Cardiac muscle cell (in vitro differentiated cells and primary cell): ENCODE data around the gene CNBP. TPM values are rescaled to one million over a fixed set of nuclear protein-coding genes. Genes with fewer than 3 reads are reported as not detected.

Experiments
- DNase-seq, 2 donors: peaks; one replicate each; pipeline versions ENCODE4 v3.0.0 to v3.0.0-alpha.2; 2010 to 2017; ENCODE audit warnings: low read depth in 1 of 2, low spot score in 1 of 2
- H3K27ac ChIP-seq: fragments of 200-600 bp; sonication (generic); 2 replicates; pipeline ENCODE4 v1.5.1; 2016
- H3K27me3 ChIP-seq: fragments of 200-600 bp; sonication (generic); 2 replicates; pipeline ENCODE4 v1.6.0; 2016; ENCODE audit warnings: control low read depth
- H3K36me3 ChIP-seq: fragments of 200-600 bp; sonication (generic); 2 replicates; pipeline ENCODE4 v1.5.1; 2016; ENCODE audit warnings: control low read depth
- H3K4me1 ChIP-seq: fragments of 200-600 bp; sonication (generic); 2 replicates; pipeline ENCODE4 v1.8.1; 2017; ENCODE audit warnings: low read depth, mild to moderate bottlenecking, mixed run types
- H3K4me3 ChIP-seq: fragments of 200-600 bp; sonication (generic); 2 replicates; pipeline ENCODE4 v1.5.1; 2016; ENCODE audit warnings: mild to moderate bottlenecking
- H3K9me3 ChIP-seq: fragments of 200-600 bp; sonication (generic); 2 replicates; pipeline ENCODE4 v1.5.1; 2017; ENCODE audit warnings: low read depth, mild to moderate bottlenecking, control low read depth
- CTCF ChIP-seq: IDR thresholded peaks from 2 replicates; pipeline ENCODE4 v1.5.1; 2012; ENCODE audit warnings: low read depth, mild to moderate bottlenecking, low read length
- polyA plus RNA-seq: library from polyadenylated mRNA; unstranded; fragments of >200 nt; fragmentation: Nextera tagmentation; extraction: Ambion mirVana; gene quantifications from 2 replicates; pipeline ENCODE4 v1.2.1, GENCODE V29; 2016
- total RNA-seq: library from RNA; depleted of rRNA; stranded (reverse); fragments of >200 nt; gene quantifications from 2 replicates; pipeline ENCODE4 v1.2.3, GENCODE V29; 2016

CNBP gene
- total and polyA plus RNA-seq, 2 experiments from 2014 or later = 377 to 448 TPM

GRCh38 chr3:129120254-129121004, 63.3 kb downstream of the CNBP start:
- peak overlapping the region; percentile 74 for H3K4me3 ChIP-seq
- peaks cover 23% of the 10 kb centered on the region for H3K4me1 ChIP-seq
- no peaks in the 10 kb centered on the region for H3K9me3 ChIP-seq
- H3K27me3 ChIP-seq = no peaks in the 10 kb centered on the region
- TF ChIP-seq CTCF = peak; percentile 17
- H3K36me3 ChIP-seq = no peaks in the 10 kb centered on the region
- peak; percentile 76 to 95 for DNase-seq
- peak overlapping the region; percentile 62 for H3K27ac ChIP-seq

GRCh38 chr3:129119365-129120100, 64.2 kb downstream of the CNBP start:
- H3K4me1 ChIP-seq = peaks cover 23% of the 10 kb centered on the region
- H3K36me3 ChIP-seq = no peaks in the 10 kb centered on the region
- DNase-seq = peak in 1 of 2 donors; percentile 7
- H3K27ac ChIP-seq = peak overlapping the region; percentile 32
- no peaks in the 10 kb centered on the region for H3K9me3 ChIP-seq
- no peak for TF ChIP-seq CTCF
- peak overlapping the region; percentile 74 for H3K4me3 ChIP-seq
- no peaks in the 10 kb centered on the region for H3K27me3 ChIP-seq

- no peak for DNase-seq
- H3K27me3 ChIP-seq = no peaks in the 10 kb centered on the region
- no peaks in the 10 kb centered on the region for H3K36me3 ChIP-seq
- H3K27ac ChIP-seq = no peak overlapping the region
- no peak overlapping the region for H3K4me3 ChIP-seq
- no peak for TF ChIP-seq CTCF
- peaks cover 23% of the 10 kb centered on the region for H3K4me1 ChIP-seq
- no peaks in the 10 kb centered on the region for H3K9me3 ChIP-seq
Observed at GRCh38 chr3:129118745-129119144, 65.0 kb downstream of the CNBP start.

Other genes with a start within 250 kb of the CNBP start
- 0.53 and 0.60 TPM in 2 replicates for gene CFAP92, start 189.8 kb downstream of the CNBP start, total RNA-seq
- 0.57 and 0.95 TPM in 2 replicates for gene CFAP92, start 189.8 kb downstream of the CNBP start, polyA plus RNA-seq
- gene EFCC1, start 182.6 kb downstream of the CNBP start, total RNA-seq = 0.11 TPM in 1 of 2 replicates, not detected in the other
- gene EFCC1, start 182.6 kb downstream of the CNBP start, polyA plus RNA-seq = 0.07 TPM in 1 of 2 replicates, not detected in the other
- gene GP9, start 123.1 kb downstream of the CNBP start, total RNA-seq = not detected in 2 replicates
- not detected in 2 replicates for gene GP9, start 123.1 kb downstream of the CNBP start, polyA plus RNA-seq
- gene RAB43, start 62.1 kb downstream of the CNBP start, total RNA-seq = 8.5 and 14.3 TPM in 2 replicates
- gene RAB43, start 62.1 kb downstream of the CNBP start, polyA plus RNA-seq = 11.1 and 11.4 TPM in 2 replicates
- gene ISY1, start 22.8 kb downstream of the CNBP start, total RNA-seq = 17.5 and 20.1 TPM in 2 replicates
- 44.7 and 51.9 TPM in 2 replicates for gene ISY1, start 22.8 kb downstream of the CNBP start, polyA plus RNA-seq
- gene COPG1, start 65.7 kb upstream of the CNBP start, total RNA-seq = 114 and 137 TPM in 2 replicates
- 128 and 154 TPM in 2 replicates for gene COPG1, start 65.7 kb upstream of the CNBP start, polyA plus RNA-seq
- 45.2 and 50.9 TPM in 2 replicates for gene HMCES, start 95.0 kb upstream of the CNBP start, total RNA-seq
- gene HMCES, start 95.0 kb upstream of the CNBP start, polyA plus RNA-seq = 53.0 and 59.8 TPM in 2 replicates
- 0.48 and 0.85 TPM in 2 replicates for gene EFCAB12, start 244.7 kb upstream of the CNBP start, total RNA-seq
- gene EFCAB12, start 244.7 kb upstream of the CNBP start, polyA plus RNA-seq = 0.49 and 1.7 TPM in 2 replicates